ENCODE measurements around the gene KIF11.
"Not testable (repeated sequence)": the region's sequence is repeated elsewhere in the genome, so short reads cannot be mapped to it uniquely, and the experiment has no call there.

Gene KIF11

GRCh38 chr10:92590623-92591549 lies 2.0 kb upstream of the KIF11 start:
- in situ Hi-C loops (cut with MboI; ENCODE audit: low sequenced_read_pairs) = no loop called here

- in situ Hi-C loops (cut with MboI; ENCODE audit: low sequenced_read_pairs) = no loop called here
Measured at GRCh38 chr10:92591550-92592022, 1.3 kb upstream of the KIF11 start.

- in situ Hi-C loops (cut with MboI; ENCODE audit: low sequenced_read_pairs) = no loop called here
Measured at GRCh38 chr10:92593619-92594588, 974 bp downstream of the KIF11 start.

- in situ Hi-C loops (cut with MboI; ENCODE audit: low sequenced_read_pairs) = no loop called here
Measured at GRCh38 chr10:92595505-92595904, 2.6 kb downstream of the KIF11 start.

GRCh38 chr10:92598321-92598720 lies 5.4 kb downstream of the KIF11 start:
- in situ Hi-C loops (cut with MboI; ENCODE audit: low sequenced_read_pairs) = no loop called here

GRCh38 chr10:92604841-92605240 lies 11.9 kb downstream of the KIF11 start:
- in situ Hi-C loops (cut with MboI; ENCODE audit: low sequenced_read_pairs) = no loop called here

- in situ Hi-C loops (cut with MboI; ENCODE audit: low sequenced_read_pairs) = no loop called here
Measured at GRCh38 chr10:92615515-92615914, 22.6 kb downstream of the KIF11 start.

GRCh38 chr10:92619368-92619767 lies 26.4 kb downstream of the KIF11 start:
- in situ Hi-C loops (cut with MboI; ENCODE audit: low sequenced_read_pairs) = no loop called here

GRCh38 chr10:92627845-92628480 lies 35.0 kb downstream of the KIF11 start:
- in situ Hi-C loops (cut with MboI; ENCODE audit: low sequenced_read_pairs) = no loop called here

GRCh38 chr10:92629945-92630344 lies 37.0 kb downstream of the KIF11 start:
- in situ Hi-C loops (cut with MboI; ENCODE audit: low sequenced_read_pairs) = no loop called here

GRCh38 chr10:92638037-92638436 lies 45.1 kb downstream of the KIF11 start:
- in situ Hi-C loops (cut with MboI; ENCODE audit: low sequenced_read_pairs) = no loop called here

- in situ Hi-C loops (cut with MboI; ENCODE audit: low sequenced_read_pairs) = no loop called here
Measured at GRCh38 chr10:92640107-92640506, 47.2 kb downstream of the KIF11 start.

GRCh38 chr10:92641492-92641891 lies 48.6 kb downstream of the KIF11 start:
- in situ Hi-C loops (cut with MboI; ENCODE audit: low sequenced_read_pairs) = no loop called here

GRCh38 chr10:92644921-92645320 lies 52.0 kb downstream of the KIF11 start:
- in situ Hi-C loops (cut with MboI; ENCODE audit: low sequenced_read_pairs) = no loop called here

- in situ Hi-C loops (cut with MboI; ENCODE audit: low sequenced_read_pairs) = not testable (repeated sequence)
Measured at GRCh38 chr10:92650864-92651263, 57.9 kb downstream of the KIF11 start.

- in situ Hi-C loops (cut with MboI; ENCODE audit: low sequenced_read_pairs) = no loop called here
Measured at GRCh38 chr10:92655426-92655825, 62.5 kb downstream of the KIF11 start.

GRCh38 chr10:92656266-92656961 lies 63.5 kb downstream of the KIF11 start:
- in situ Hi-C loops (cut with MboI; ENCODE audit: low sequenced_read_pairs) = no loop called here

- in situ Hi-C loops (cut with MboI; ENCODE audit: low sequenced_read_pairs) = no loop called here
Measured at GRCh38 chr10:92657024-92657423, 64.1 kb downstream of the KIF11 start.

- in situ Hi-C loops (cut with MboI; ENCODE audit: low sequenced_read_pairs) = no loop called here
Measured at GRCh38 chr10:92662848-92663247, 69.9 kb downstream of the KIF11 start.

GRCh38 chr10:92664322-92664721 lies 71.4 kb downstream of the KIF11 start:
- in situ Hi-C loops (cut with MboI; ENCODE audit: low sequenced_read_pairs) = no loop called here
